Embryonic facial prominence (tissue), 1 donor: Measurements from ENCODE around the gene DNASE2.

Experiments used
- DNase-seq: peaks from one replicate; pipeline ENCODE4 v3.0.0-alpha.2; 2016; ENCODE audit errors: extremely low spot score

Gene DNASE2

DNA sequence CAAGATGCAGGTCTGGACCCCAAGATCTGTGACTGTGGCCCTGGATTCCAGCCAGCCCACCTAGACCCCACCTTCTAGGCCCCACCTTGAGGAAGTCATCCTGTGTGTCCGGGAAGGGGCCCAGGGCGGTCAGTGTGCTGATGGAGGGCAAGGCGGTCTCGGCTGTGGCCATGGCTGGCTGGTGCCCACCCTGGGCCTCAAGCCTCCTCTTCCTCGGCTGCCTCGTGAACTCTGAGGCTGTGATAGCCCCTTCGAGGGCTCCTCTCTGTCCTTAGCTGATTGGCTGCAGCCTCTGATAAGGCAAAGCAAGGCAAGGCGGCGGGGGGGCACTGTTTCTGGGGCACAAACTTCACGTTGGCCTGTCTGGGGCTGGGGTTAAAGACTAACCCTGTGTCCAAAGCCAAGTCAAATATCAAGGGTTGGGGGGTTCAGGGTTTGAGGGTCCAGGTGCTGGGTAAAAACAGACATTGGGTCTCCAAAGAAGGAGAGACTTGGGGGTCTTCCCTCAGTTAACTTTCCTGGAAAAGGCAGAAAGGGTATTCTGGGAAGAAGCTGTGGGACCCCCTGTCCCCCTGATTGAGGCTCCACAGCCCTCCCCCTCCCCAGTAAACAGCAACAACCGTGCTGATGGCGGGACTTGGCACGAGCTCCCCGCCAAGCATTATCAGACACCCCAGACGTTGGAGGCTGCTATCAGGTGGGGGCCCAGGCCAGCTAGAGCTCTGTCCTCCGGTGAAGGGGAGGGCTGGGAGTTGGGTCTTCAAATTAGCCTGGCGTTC is 5.9 kb upstream of the DNASE2 start, which contains the start of gene KLF1:
TSS of gene KLF1 (minus strand) at position 233 of the 779 bp plus-strand sequence. CDS start at position 172, 61 bp downstream.
- no peak for DNase-seq

DNA sequence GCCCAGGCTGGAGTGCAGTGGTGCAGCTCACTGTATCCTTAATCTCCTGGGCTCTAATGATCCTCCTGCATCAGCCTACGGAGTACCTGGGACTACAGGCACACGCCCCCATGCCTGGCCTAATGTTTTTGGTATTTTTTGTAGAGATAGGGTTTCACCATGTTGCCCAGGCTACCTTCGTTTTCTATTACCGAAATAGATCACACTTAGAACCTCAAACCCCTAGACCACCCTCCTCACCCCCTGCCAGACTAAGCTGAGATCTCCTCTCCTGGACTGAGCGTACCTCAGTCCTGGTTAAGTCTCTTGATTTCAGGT is 5.4 kb upstream of the DNASE2 start:
- no peak for DNase-seq

DNA sequence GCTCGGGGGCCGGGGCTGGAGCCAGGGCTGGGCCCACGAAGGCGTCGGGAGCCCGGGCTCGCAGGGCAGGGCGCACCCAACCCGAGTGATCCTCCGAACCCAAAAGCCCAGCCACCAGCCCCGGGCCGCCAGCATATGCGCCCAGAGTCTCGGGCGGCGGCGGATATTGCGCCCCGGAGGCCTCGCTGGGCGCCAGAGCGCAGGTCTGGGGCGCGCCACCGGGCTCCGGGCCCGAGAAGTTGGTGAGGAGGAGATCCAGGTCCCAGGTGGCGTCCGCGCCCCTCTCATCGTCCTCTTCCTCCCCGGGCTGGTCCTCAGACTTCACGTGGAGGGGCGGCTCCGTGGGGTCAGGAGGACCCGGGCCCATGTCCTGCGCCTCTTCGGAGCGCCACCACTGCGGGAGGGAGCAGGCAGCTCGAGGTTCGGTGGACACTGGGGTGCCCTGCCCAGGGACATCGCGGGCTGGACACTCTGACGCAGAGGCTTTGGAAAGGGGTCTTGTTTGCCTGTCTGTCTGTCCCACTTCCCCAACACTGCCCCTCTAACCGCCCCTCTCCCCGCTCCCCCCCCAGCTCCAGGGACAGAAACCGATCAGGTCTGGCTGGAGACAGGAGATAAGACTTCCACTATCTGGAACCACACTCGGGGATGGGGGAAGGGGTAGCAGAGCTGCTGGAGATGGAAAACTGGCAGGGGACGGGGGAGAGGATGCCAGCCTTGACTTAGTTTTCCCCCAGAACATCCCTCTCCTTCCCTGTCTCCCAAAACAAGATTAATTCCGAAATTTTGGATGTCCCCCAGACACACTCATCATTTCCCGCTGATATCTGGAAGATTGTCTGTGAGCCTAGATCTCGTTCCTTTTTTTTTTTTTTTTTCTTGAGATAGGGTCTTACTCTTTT is 4.8 kb upstream of the DNASE2 start:
- DNase-seq, result no peak

DNA sequence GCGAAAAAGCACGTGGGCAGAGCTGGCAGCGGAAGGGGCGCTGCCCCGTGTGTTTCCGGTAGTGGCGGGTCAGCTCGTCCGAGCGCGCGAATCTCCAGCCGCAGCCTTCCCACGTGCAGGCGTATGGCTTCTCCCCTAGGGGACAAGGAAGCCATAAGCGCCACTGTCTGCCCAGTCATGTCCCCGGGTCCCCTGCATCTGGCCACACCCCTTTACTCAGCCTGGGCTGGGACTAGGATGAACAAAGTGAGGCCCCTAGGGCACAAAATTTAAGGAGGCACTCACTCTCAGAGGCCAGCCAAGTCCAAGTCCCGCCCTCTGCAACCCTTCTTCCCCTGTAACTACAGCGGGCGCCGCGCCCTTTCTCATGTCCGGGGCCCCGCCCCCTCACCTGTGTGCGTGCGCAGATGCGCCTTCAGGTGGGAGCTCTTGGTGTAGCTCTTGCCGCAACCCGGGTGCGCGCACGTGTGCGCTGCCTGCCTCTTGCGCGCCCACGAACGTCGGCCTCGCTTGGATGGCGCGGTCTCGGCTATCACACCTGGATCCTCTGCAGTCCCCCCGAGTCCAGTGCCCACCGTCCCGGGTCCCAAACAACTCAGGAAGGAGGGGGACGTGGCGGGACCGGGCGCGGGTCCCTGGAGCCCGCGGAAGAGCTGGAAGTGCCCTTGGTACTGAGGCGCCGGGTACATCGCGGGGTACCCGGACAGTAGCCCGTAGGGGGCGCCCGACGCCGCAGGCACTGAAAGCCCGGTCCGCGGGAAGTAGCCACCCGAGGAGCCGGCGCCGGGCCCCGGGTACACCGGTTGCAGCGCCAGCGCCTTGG is 3.9 kb upstream of the DNASE2 start:
- DNase-seq, result no peak

DNA sequence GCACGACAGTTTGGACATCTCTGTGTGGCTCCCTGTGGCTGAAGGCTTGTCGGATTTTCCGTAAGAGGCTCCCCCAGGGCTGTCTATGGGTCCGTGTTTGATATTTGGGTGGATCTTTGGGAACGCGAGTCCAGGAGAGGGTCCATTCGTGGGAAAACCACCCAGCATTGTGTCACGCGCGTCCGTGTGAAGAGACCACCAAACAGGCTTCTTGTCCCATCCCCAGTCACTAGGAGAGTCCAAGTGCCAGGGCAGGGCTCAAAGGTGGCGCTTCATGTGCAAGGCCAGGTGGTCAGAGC is 3.3 kb upstream of the DNASE2 start:
- DNase-seq, result no peak

DNA sequence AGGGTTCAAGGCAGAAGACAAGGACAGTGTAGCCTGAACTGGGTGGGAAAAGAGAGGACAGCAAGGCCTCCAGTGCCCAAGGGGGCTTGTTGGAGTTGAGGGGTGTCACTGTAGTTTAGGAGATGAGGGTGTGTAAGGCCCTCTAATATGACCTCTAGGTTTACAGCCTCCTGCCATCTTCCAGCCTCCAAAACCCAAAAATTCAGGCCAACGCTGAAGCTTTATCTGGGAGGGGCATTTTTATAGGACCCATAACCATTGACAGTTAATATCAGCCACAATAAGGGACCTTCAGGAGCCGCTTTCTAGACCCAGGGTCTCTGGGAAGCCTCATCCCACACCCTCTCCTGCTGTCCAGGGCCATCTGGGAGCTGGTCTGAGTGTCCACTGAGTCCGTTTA is 3.0 kb upstream of the DNASE2 start:
- DNase-seq, result no peak

DNA sequence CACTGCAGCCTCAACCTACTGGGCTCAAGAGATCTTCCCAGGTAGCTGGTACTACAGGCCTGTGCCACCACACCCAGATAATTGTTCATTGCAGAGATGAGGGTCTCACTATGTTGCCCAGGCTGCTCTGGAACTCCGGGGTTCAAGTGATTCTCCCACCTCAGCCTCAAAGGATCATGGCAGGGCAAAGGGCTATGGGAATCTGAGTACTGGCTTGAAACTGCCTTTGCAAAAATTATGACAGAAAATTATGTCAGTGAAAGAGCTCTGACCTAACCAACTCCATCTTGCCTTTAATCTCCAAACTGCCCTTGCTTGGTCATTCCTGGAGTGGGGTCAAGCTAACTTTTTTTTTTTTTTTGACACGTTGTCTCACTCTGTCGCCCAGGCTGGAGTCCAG is 1.3 kb upstream of the DNASE2 start:
- DNase-seq, result no peak

DNA sequence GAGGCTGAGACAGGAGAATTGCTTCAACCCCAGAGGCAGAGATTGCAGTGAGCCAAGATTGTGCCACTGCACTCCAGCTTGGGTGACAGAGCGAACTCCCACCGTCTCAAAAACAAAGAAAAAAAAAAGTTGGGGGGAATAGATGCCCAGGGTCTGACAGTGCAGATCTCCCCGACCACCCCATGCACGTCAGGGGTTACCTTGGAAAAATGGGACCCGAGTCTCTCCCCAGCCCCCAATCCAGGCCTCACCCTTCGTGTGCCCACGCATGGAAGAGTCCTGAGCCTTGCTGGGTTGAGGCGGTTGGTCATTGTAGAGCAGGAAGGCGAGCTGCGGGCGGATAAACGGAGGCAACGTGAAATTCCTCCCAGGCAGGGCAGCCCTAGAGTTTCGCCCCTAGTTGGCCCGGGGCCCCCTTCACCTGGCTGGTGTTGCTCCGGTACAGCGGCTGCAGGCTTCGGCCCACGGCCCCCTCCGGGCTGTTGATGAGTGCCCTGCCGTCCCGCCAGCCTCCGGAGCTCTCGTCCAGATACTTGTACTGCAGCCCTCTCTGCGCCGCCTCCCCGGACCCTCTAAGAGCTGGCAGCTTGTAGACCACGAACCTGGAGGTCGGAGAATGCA is 588 bp downstream of the DNASE2 start:
- no peak for DNase-seq

DNA sequence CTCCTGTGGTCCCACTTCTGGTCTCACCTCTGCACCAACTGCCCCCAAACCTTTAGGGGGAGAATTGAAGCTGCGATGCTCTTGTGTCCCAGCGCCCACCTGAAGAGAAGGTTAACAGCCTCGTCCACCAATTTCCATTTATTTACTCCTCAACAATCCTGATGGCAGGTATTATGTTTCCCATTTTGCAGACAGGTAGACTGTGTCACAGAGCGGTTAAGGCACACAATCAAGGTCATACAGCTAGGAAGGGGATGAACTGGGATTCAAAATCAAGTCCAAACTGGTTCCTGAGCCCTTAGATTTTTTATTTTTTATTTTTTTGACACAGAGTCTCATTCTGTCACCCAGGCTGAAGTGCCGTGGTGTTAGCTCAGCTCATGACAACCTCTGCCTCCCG is 6.2 kb downstream of the DNASE2 start:
- DNase-seq, result no peak

DNA sequence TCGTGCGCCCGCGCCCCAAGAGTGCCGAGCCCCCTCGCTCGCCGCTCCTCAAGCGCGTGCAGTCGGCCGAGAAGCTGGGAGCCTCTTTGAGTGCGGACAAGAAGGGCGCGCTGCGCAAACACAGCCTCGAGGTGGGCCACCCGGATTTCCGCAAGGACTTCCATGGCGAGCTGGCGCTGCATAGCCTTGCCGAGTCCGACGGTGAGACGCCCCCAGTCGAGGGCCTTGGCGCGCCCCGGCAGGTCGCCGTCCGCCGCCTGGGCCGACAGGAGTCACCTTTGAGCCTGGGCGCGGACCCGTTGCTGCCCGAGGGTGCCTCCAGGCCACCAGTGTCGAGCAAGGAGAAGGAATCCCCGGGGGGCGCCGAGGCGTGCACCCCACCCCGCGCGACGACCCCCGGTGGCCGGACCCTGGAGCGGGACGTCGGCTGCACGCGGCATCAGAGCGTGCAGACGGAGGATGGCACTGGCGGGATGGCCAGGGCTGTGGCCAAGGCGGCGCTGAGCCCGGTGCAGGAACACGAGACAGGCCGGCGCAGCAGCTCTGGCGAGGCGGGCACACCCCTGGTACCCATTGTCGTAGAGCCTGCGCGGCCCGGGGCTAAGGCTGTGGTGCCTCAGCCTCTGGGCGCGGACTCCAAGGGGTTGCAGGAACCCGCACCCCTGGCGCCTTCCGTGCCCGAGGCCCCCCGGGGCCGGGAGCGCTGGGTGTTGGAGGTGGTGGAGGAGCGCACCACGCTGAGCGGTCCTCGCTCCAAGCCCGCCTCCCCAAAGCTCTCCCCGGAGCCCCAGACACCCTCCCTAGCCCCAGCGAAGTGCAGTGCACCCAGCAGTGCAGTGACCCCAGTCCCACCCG is 7.1 kb downstream of the DNASE2 start:
- DNase-seq, result no peak

DNA sequence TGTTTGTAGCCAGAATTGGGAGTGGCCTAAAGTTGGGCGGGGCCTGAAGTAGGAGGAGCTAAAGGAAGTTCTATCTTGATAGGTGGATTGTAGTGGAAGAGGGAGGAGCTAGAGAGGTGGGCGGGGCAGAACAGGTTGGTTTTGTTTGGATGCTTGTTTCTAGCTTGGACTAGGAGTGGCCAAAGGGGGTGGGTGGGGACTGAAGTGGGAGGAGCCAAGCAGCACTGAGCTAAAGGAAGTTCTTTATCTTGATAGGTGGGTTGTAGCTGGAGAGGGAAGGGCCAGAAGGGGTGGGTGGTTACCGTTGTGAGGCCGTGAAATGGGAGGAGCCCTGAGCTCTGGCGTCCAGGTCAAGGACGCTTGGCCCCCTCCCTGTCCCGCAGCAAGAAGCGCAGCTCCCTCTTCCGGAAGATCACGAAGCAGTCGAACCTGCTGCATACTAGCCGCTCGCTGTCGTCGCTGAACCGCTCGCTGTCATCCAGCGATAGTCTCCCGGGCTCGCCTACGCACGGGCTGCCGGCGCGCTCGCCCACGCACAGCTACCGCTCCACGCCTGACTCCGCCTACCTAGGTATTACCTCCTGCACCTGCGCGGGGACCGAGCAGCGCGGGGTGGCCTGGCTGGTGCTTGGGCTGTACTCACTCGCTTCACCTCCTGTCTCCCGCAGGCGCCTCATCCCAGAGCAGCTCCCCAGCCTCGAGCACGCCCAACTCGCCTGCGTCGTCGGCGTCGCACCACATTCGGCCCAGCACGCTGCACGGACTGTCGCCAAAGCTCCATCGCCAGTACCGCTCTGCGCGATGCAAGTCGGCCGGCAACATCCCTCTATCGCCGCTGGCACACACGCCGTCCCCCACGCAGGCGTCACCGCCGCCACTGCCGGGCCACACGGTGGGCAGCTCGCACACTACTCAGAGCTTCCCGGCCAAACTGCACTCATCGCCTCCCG is 8.0 kb downstream of the DNASE2 start:
- no peak for DNase-seq

DNA sequence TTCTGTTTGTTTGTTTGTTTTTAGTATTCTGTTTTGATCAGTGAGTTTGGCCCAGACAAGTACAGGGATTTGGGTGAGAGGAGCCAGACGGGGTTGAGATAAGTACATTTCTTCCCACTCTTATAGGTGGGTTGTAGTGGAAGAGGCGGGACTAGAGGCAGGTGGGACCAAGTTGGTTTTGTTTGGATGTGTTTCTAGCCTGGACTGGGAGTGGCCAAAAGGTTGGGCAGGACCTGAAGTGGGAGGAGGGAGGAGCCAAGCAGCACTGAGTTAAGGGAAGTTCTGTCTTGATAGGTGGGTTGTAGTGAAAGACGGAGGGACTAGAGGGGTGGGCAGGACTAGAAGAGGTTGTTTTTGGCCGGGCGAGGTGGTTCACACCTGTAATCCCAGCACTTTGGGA is 9.0 kb downstream of the DNASE2 start:
- no peak for DNase-seq

DNA sequence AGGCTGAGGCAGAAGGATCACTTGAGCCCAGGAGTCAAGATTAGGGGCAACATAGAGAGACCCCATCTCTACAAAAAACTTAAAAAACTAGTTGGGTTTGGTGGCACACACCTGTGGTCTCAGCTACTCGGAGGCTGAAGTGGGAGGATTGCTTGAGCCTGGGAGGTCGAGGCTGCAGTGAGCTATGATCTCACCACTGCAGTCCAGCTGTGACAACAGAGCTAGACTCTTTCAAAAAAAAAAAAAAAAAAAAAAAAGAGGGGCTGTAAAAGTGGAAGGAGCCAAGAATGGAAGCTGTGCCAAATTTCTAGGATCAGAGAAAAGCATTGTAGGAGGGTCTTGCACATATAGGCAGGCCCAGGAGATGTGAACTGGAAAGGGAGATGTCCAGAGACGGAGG is 9.6 kb downstream of the DNASE2 start:
- no peak for DNase-seq

DNA sequence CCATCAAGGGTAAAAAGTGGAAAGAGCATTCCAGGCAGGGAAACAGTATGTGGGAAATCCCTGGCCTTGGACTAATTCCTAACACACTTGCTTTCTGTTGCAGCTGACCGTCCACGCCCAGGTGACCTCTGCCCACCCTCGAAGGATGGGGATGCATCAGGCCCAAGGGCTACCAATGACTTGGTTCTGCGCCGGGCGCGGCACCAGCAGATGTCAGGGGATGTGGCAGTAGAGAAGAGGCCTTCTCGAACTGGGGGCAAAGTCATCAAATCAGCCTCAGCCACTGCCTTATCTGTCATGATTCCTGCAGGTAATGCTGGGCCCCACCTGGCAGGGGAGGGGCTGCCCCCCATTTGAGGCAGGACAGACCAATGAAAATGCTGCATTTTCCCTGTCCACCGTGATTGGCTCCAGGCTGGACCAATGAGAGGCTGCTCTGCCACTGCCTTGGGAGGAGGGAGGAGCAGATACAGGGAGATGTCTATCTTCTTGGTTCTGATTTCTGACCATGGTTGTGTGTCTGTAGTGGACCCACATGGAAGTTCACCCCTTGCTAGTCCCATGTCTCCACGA is 12.6 kb downstream of the DNASE2 start:
- DNase-seq, result no peak

DNA sequence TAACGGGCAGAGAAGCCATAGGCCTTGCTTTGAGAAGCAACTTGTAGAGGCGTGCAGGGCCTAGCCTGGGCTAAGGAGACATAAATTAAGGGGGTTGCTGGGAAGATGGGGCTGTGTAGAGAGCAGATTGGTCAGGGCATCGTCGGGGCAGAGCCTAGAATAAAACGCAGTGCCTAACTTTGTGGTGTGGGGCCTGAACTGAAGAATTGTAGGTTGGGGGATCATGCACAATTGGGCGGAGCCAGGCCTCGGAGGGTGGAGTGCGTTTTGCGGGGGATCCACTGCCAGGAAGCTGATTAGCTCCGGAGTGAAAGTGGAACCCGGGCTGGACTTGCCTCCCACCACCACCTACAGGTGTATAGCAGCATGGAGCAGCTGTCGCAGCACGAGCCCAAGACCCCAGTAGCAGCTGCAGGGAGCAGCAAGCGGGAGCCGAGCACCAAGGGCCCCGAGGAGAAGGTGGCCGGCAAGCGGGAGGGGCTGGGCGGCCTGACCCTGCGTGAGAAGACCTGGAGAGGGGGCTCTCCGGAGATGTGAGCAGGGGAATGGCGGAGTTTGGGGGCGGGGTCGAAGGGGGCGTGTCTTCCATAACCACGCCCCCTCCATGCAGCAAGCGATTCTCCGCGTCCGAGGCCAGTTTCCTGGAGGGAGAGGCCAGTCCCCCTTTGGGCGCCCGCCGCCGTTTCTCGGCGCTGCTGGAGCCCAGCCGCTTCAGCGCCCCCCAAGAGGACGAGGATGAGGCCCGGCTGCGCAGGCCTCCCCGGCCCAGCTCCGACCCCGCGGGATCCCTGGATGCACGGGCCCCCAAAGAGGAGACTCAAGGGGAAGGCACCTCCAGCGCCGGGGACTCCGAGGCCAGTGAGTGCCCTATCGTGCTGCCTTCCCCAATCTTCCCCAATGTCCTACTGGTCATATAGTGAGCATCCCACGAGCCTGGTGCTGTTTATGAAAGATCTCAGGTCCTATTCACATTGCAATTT is 13.8 kb downstream of the DNASE2 start:
- DNase-seq, result peak; percentile 30

DNA sequence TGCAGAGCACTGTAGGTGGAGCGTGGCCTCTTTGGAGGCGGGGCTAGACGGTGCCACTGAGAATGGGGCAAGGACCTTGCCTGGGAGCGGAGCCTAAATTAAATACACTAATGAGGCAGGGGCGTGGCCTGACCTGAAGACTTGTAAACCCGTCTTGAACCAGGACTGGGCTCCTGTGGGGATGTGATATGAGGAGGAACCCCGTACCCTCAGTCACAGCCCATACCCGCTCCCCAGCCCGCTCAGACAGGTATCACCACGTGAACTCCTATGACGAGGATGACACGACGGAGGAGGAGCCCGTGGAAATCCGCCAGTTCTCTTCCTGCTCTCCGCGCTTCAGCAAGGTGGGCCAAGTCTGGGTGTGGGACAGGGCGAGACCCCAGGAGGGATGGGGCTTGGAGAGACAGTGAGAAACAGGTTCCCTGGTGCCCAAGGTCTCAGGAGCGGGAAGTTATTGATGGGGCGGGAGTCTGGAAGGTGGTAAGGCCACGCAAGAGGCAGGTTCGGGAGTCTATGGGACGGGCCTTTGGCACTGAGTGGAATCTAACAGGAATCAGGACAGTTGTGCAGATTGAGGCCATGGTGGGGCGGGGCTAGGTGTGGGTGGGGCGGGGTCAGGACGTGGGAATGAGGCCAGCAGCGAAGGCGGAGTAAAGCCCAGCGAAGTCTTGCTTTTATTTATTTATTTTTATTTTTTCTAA is 14.7 kb downstream of the DNASE2 start:
- DNase-seq, result no peak

DNA sequence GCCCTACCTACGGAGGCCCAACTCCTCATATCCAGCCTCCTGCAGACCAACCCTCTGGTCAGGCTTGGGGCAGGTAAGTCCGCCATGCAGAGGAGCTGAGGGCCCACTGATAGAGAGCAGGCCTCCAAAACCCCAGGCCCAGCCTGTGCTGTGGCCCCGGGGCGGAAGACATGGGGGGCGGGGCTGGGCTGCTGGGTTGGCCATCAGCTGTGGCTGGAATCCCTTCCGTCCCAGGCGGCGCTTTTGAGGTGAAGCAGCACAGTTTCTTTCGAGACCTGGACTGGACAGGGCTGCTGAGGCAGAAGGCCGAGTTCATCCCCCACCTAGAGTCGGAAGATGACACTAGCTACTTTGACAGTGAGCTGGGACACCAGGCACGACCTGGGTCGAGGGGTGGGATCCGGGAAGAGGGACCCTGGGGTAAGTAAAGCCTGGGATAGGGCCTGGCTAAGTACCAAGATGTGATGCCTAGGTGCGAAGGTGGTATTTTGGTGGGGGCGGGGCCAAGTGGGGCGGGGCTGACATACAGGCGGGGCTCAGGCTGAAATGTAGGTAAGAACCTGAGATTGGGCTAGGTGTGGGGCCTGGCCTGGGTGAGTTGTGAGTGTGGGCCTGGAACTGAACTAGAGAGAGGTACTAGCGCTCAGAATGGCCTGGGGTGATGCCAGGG is 15.4 kb downstream of the DNASE2 start:
- DNase-seq, result no peak
